Trophoblast cell (in vitro differentiated cells and primary cell): ENCODE results near the gene ZNHIT1.
"Not testable (repeated sequence)": the region's sequence is repeated elsewhere in the genome, so short reads cannot be mapped to it uniquely, and the experiment has no call there.

Experiments used
- DNase-seq, 2 donors: peaks; one replicate each; pipeline ENCODE4 v3.0.0-alpha.2; 2016
- H2AFZ ChIP-seq: 2 replicates; pipeline ENCODE4 v1.6.1; 2013; ENCODE audit warnings: low read length, moderate library complexity, mild to moderate bottlenecking; ENCODE audit not compliant: insufficient read depth, poor library complexity
- H2AK5ac ChIP-seq: 2 replicates; pipeline ENCODE4 v1.6.1; 2013; ENCODE audit warnings: mild to moderate bottlenecking, low read length
- H2BK120ac ChIP-seq: 2 replicates; pipeline ENCODE4 v1.6.1; 2013; ENCODE audit warnings: low read length, mild to moderate bottlenecking, moderate library complexity; ENCODE audit not compliant: insufficient read depth, poor library complexity
- H2BK12ac ChIP-seq: 2 replicates; pipeline ENCODE4 v1.6.1; 2013; ENCODE audit warnings: mild to moderate bottlenecking, low read length, moderate library complexity
- H2BK5ac ChIP-seq: 2 replicates; pipeline ENCODE4 v1.6.1; 2013; ENCODE audit warnings: low read length, low read depth, moderate library complexity, mild to moderate bottlenecking; ENCODE audit not compliant: poor library complexity
- H3K14ac ChIP-seq: 2 replicates; pipeline ENCODE4 v1.6.1; 2013; ENCODE audit warnings: mild to moderate bottlenecking, low read length
- H3K18ac ChIP-seq: 2 replicates; pipeline ENCODE4 v1.6.1; 2013; ENCODE audit warnings: mild to moderate bottlenecking, low read length
- H3K23ac ChIP-seq: 2 replicates; pipeline ENCODE4 v1.6.1; 2013; ENCODE audit warnings: low read length
- H3K27ac ChIP-seq: 2 replicates; pipeline ENCODE4 v1.5.1; 2013; ENCODE audit warnings: low read depth, mild to moderate bottlenecking, inconsistent platforms, low read length, moderate library complexity
- H3K27me3 ChIP-seq: 2 replicates; pipeline ENCODE4 v1.6.1; 2013; ENCODE audit warnings: inconsistent platforms, mild to moderate bottlenecking, low read length, moderate library complexity; ENCODE audit not compliant: insufficient read depth
- H3K36me3 ChIP-seq, 2 experiments: 1 replicate in 1 of 2; 2 replicates in 1 of 2; pipeline ENCODE4 v1.6.1; 2013; ENCODE audit warnings: low read length in 2 of 2, mild to moderate bottlenecking in 2 of 2, moderate library complexity in 1 of 2; ENCODE audit not compliant: insufficient read depth in 2 of 2, control insufficient read depth in 1 of 2
- H3K4ac ChIP-seq: 2 replicates; pipeline ENCODE4 v1.6.1; 2013; ENCODE audit warnings: low read depth, mild to moderate bottlenecking, low read length, moderate library complexity
- H3K4me1 ChIP-seq, 2 experiments: 1 replicate in 1 of 2; 2 replicates in 1 of 2; pipeline ENCODE4 v1.6.1; 2013; ENCODE audit warnings: low read length in 2 of 2, mild to moderate bottlenecking in 2 of 2, moderate library complexity in 1 of 2; ENCODE audit not compliant: insufficient read depth in 2 of 2, control insufficient read depth in 1 of 2
- H3K4me2 ChIP-seq: 2 replicates; pipeline ENCODE4 v1.6.1; 2013; ENCODE audit warnings: inconsistent platforms, mild to moderate bottlenecking, low read length, moderate library complexity
- H3K4me3 ChIP-seq: 2 replicates; pipeline ENCODE4 v1.5.1; 2013; ENCODE audit warnings: mild to moderate bottlenecking, low read depth, low read length, inconsistent platforms
- H3K79me1 ChIP-seq: one replicate; pipeline ENCODE4 v1.6.1; 2013; ENCODE audit warnings: low read length
- H3K79me2 ChIP-seq: 2 replicates; pipeline ENCODE4 v1.6.1; 2013; ENCODE audit warnings: low read length, mild to moderate bottlenecking; ENCODE audit not compliant: control insufficient read depth, insufficient read depth, poor library complexity
- H3K9ac ChIP-seq: 2 replicates; pipeline ENCODE4 v1.6.1; 2013; ENCODE audit warnings: mild to moderate bottlenecking, low read length
- H3K9me3 ChIP-seq: 2 replicates; pipeline ENCODE4 v1.6.1; 2013; ENCODE audit warnings: low read depth, mild to moderate bottlenecking, control low read depth, inconsistent platforms, low read length; ENCODE audit not compliant: insufficient read depth
- H4K12ac ChIP-seq: 2 replicates; pipeline ENCODE4 v1.6.1; 2013; ENCODE audit warnings: low read depth, mild to moderate bottlenecking, low read length, moderate library complexity
- H4K8ac ChIP-seq: 2 replicates; pipeline ENCODE4 v1.6.1; 2013; ENCODE audit warnings: low read depth, mild to moderate bottlenecking, low read length, moderate library complexity
- H4K91ac ChIP-seq: one replicate; pipeline ENCODE4 v1.6.1; 2013; ENCODE audit warnings: low read depth, mild to moderate bottlenecking, low read length, moderate library complexity
- WGBS: extraction: QIAGEN DNeasy Blood & Tissue Kit; methylation state at CpG from one replicate; pipeline ENCODE4 v1.1.7; 2013; ENCODE audit warnings: missing lambda C conversion rate; ENCODE audit not compliant: insufficient read length, insufficient coverage; ENCODE audit errors: extremely low coverage; 5-methylcytosine and 5-hydroxymethylcytosine counted together

Gene ZNHIT1

GRCh38 chr7:101255796-101256195, 37.8 kb downstream of the ZNHIT1 start:
- H3K79me2 ChIP-seq = peaks cover 4% of the 10 kb centered on the region

GRCh38 chr7:101258243-101258731, 40.3 kb downstream of the ZNHIT1 start:
- H3K79me1 ChIP-seq = no peaks in the 10 kb centered on the region
- no peak overlapping the region for H3K23ac ChIP-seq
- H3K36me3 ChIP-seq = no peaks in the 10 kb centered on the region
- H3K9ac ChIP-seq = no peak overlapping the region
- no peak overlapping the region for H4K12ac ChIP-seq
- H2BK120ac ChIP-seq = no peak overlapping the region
- no peaks in the 10 kb centered on the region for H3K27me3 ChIP-seq
- H3K4me3 ChIP-seq = no peak overlapping the region
- H3K4ac ChIP-seq = no peak overlapping the region
- H3K9me3 ChIP-seq = no peaks in the 10 kb centered on the region
- H3K79me2 ChIP-seq = no peaks in the 10 kb centered on the region
- no peak overlapping the region for H3K18ac ChIP-seq
- DNase-seq = no peak
- no peak overlapping the region for H4K91ac ChIP-seq
- no peak overlapping the region for H2BK12ac ChIP-seq
- WGBS = no CpG with 5 or more reads among the region's 7 CpGs
- no peak overlapping the region for H3K27ac ChIP-seq
- H3K4me2 ChIP-seq = no peak overlapping the region
- H4K8ac ChIP-seq = no peak overlapping the region
- H2BK5ac ChIP-seq = no peak overlapping the region
- no peak overlapping the region for H3K14ac ChIP-seq
- no peak overlapping the region for H2AK5ac ChIP-seq
- no peak overlapping the region for H2AFZ ChIP-seq
- H3K4me1 ChIP-seq = no peaks in the 10 kb centered on the region

More at GRCh38 chr7:101255796-101256195, 37.8 kb downstream of the ZNHIT1 start:
- Histone ChIP-seq H3K79me1 (peaks cover 4% of the 10 kb centered on the region), H3K18ac (no peak overlapping the region), H2AFZ (no peak overlapping the region), H2BK12ac (no peak overlapping the region), H2BK120ac (no peak overlapping the region), H3K9ac (no peak overlapping the region), H3K23ac (no peak overlapping the region), H3K27ac (no peak overlapping the region), H4K91ac (no peak overlapping the region), H4K12ac (no peak overlapping the region), H2BK5ac (no peak overlapping the region), H2AK5ac (no peak overlapping the region), H3K4ac (no peak overlapping the region), H3K4me1 (peaks cover 3 to 4% of the 10 kb centered on the region in 2 experiments), H4K8ac (no peak overlapping the region), H3K14ac (no peak overlapping the region), H3K27me3 (no peaks in the 10 kb centered on the region), H3K36me3 (no peaks in the 10 kb centered on the region), H3K9me3 (no peaks in the 10 kb centered on the region), H3K4me3 (no peak overlapping the region), H3K4me2 (no peak overlapping the region)
- WGBS = no CpG with 5 or more reads among the region's 4 CpGs
- DNase-seq = peak in 1 of 2 donors; percentile 45

- not testable (repeated sequence) for H4K12ac ChIP-seq, H2AFZ ChIP-seq, H3K9me3 ChIP-seq, H3K4me3 ChIP-seq, H3K18ac ChIP-seq, H3K4me2 ChIP-seq, H4K91ac ChIP-seq, H3K79me1 ChIP-seq, H3K27ac ChIP-seq, H3K4me1 ChIP-seq, DNase-seq, H4K8ac ChIP-seq, H3K23ac ChIP-seq, H3K36me3 ChIP-seq, H3K4ac ChIP-seq, H2BK5ac ChIP-seq, H3K79me2 ChIP-seq, H3K27me3 ChIP-seq, H2BK120ac ChIP-seq, H2BK12ac ChIP-seq, H3K14ac ChIP-seq, H2AK5ac ChIP-seq, H3K9ac ChIP-seq
- WGBS = no CpG with 5 or more reads among the region's 6 CpGs
Observed at GRCh38 chr7:101264102-101264706, 46.2 kb downstream of the ZNHIT1 start.

- no peak overlapping the region for H2AK5ac ChIP-seq
Observed at GRCh38 chr7:101265622-101266516, 47.9 kb downstream of the ZNHIT1 start.

More at GRCh38 chr7:101265622-101266516, 47.9 kb downstream of the ZNHIT1 start:
- Histone ChIP-seq H4K91ac (no peak overlapping the region), H2BK120ac (no peak overlapping the region), H3K14ac (no peak overlapping the region), H3K18ac (no peak overlapping the region), H4K12ac (no peak overlapping the region), H3K23ac (no peak overlapping the region), H3K36me3 (no peaks in the 10 kb centered on the region), H3K79me1 (no peaks in the 10 kb centered on the region), H3K4me2 (no peak overlapping the region), H3K4ac (no peak overlapping the region), H3K79me2 (no peaks in the 10 kb centered on the region), H2BK5ac (no peak overlapping the region), H3K27ac (no peak overlapping the region), H3K4me1 (no peaks in the 10 kb centered on the region), H3K9me3 (no peaks in the 10 kb centered on the region), H3K4me3 (no peak overlapping the region), H3K27me3 (no peaks in the 10 kb centered on the region), H4K8ac (no peak overlapping the region), H2BK12ac (no peak overlapping the region), H2AFZ (no peak overlapping the region), H3K9ac (no peak overlapping the region)
- no peak for DNase-seq
- WGBS = no CpG with 5 or more reads among the region's 17 CpGs
